NK-92 treated with Interleukin-12 subunit alpha and Interleukin-12 subunit beta, amount 100 ng/mL, for 24 hours (cell line): Measurements from ENCODE around the gene PLXND1.

Experiments used
- DNase-seq: peaks from one replicate; lab custom pipeline; 2025; lab: John Stamatoyannopoulos, UW

PLXND1 gene

DNA sequence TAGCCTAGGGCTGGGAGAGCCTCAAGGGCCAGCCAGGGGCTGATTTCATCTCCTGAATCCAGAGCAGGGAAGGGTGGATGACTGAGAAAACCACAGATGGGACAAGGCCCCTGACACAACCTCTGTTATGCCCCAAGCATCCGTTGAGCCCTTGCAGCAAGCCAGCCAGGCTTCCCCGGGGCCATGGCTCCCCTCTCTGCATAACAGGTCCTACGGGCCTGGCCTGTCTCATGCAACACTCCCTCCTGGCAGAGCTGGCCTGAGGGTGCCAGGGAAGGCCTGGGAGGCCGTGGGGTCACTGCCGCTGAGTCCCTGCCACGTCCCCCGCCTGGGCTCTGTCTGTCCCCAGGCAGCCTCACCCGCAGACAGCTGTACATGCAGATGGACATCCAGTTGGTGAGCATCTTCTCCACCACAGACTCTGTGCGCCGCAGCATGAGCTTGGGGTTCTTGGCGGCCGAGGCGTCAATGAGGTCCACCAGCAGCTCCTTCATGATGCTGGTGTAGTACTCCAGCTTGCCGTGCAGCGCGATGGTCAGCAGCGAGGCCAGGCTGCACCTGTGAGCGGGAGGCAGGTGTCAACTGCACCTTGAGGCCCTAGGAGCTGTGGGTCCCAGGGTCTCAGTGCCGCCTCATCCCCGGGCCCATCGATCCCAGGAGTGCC, 41.4 kb downstream of the PLXND1 start:
- no peak for DNase-seq

DNA sequence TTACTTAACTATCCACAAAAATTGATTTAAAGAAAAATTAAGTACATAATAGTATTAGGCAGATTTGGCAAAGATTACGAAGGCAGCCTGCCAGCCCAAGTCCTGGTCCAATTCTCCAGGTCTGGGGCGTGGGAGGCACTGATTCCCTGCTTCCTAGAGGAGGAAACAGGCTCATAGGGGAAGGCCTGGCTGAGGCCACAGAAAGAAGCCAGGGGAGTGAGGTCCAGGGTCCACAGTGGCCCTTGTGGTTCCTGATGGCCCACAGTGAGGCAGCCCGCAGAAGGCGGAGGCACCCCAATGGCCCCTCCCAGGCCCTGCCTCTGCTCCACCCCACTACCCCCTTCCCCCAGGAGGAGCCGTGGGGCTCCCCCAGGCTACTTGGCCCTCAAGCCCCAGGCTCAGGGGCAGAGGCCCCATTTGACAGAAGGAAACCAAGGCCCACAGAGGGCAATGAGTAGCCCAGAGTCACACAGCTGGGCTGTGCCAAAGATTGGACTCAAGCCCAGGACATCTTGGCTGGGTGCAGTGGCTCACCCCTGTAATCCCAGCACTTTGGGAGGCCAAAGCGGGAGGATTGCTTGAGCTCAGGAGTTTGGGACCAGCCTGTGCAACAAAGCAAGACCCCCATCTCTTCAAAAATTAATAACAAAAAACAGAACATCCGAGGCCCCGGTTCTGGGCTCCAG, 42.5 kb downstream of the PLXND1 start:
- no peak for DNase-seq

DNA sequence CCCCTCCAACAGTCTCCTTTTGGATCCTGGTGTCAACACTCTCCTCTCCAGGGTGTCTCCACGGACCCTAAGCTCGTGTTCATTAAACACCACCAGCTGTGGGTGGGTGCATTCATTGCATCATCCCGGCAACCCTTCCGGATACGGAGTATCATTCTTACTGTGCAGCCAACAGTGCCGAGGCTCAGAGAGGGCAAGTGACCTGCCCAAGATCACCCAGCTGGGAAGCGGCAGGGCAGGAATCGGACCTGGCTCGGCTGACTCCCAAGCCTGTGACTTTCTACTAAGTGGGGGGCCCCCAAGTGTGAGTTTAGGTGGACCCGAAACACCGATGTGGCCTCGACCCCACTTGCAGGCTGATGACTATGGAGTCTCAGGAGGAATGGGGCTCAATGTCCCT, 43.1 kb downstream of the PLXND1 start:
- no peak for DNase-seq

DNA sequence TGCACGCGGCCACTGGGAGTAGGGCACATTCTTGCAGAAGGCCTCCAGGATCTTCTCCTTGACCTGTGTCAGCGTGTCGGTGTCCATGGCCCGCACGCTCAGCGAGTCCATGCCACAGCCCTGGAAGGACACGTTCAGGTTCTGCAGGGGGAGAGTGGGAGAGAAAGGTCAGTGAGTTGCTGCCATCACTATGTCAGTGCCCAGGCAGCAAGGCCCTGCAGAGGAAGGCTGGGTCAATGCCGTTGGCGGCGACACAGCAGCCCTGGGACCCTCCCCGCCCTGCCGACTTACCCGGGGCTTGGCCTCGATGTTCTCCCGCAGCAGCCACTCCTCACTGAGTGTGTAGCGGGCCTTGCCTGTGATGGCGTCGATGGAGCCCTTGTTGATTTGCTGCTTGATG, 43.7 kb downstream of the PLXND1 start:
- no peak for DNase-seq

DNA sequence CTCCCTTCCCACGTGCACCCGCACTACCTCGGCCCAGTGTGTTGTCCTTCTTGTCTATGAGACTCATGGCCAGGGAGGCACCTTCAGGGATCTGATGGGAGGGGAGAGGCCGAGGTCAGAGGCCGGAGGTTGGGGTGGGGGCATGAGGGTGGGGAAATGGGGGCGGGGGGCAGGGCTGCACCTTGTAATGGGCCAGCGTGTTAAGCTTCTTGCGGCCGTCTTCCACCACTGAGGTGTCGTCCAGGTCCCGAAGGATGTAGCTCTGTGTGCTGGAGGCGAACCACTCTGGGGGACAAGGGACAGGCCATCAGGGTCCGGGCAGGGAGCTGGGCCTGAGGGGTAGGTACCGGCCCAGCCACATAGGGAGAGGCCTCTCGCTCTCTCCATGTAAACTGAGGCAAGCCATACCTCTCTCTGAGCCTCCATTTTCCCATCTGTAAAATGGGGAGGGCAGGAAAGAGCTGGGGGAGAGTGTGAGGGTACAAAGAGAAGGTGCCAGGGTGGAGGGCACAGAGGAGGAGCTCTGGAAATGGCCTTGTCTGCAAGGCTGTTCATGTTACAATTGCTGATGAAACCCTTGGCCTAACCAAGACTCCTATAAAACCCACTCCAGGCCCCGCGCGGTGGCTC, 44.7 kb downstream of the PLXND1 start:
- no peak for DNase-seq

DNA sequence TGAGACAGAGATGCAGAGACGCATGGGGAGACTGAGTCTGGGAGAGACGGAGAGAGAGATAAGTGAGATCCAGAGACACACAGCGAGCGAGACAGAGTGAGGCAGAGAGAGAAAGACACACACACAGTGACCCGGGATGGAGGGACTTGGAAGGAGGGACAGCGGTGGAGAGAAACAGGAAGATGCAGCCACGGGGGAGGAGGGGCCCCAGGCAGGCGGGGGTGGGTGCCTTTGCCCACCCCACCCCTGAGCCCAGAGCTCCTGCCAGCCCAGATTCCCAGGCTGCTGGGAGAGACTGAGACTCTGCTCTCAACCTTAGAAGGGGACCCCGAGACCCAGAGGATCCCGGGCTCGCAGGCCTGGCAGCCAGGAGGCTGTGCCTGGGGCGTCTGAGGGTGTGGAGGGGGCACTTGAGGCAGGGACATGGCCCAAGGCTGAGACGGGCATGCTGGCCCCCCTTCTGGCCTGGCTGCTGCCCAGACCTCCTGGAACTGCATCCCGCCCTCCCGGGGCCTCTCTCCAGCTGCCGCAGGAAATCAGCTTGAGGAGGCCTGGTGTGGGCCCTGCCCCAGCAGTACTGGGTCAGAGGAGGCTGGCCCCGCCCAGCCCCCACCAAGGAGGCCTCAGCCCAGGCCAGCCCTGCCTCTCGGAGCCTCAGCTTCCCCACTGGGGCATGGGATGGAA, 45.4 kb downstream of the PLXND1 start:
- DNase-seq, result no peak

DNA sequence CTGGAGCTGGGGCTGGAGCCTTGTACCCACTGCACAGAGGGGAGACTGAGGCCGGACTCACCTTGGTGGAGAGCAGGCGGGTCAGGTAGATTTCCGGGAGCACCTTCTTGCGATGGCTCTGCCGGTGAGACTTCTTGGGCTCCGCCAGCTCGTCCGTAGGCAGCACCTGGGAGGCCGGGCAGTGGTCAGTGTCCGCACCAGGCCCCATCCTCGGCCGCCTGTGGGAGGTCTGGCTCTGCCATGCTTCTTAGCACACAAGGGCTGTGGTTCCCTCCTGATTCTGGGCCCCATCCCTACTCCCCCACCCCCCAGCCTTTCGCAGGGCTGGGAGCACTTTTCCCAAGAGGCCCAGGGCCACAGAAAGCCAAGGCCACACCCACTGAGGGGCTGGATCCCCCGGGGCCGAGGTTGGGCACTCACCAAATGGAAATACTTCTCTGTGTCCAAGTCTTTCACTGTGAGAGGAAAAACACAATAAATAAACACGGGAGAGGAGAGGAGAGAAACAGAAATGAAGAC, 46.1 kb downstream of the PLXND1 start:
- no peak for DNase-seq

DNA sequence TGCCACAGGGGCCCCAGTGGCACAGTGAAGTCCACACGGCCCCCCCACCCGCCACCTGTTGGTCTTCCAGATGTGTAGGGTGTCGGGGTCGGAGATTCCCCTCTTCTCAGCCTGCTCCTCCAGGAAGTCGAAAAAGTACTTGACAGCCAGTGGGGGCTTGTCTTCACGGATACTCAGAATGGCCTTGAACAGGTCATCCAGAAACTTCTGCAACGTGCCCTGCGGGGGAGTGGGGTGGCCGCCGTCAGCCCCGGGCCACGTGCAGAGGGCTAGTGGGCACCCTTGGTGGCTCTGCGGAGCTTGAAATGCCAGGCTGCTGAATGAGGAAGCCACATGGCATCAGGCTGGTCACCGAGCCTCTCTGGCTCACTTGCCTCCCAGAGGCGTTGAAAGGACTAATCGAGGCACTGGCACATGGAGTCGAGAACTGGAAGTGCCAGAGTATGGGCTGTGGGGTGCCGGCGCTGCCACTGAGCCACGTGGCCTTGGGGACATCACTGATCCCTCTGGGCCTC, 46.9 kb downstream of the PLXND1 start:
- DNase-seq, result no peak

DNA sequence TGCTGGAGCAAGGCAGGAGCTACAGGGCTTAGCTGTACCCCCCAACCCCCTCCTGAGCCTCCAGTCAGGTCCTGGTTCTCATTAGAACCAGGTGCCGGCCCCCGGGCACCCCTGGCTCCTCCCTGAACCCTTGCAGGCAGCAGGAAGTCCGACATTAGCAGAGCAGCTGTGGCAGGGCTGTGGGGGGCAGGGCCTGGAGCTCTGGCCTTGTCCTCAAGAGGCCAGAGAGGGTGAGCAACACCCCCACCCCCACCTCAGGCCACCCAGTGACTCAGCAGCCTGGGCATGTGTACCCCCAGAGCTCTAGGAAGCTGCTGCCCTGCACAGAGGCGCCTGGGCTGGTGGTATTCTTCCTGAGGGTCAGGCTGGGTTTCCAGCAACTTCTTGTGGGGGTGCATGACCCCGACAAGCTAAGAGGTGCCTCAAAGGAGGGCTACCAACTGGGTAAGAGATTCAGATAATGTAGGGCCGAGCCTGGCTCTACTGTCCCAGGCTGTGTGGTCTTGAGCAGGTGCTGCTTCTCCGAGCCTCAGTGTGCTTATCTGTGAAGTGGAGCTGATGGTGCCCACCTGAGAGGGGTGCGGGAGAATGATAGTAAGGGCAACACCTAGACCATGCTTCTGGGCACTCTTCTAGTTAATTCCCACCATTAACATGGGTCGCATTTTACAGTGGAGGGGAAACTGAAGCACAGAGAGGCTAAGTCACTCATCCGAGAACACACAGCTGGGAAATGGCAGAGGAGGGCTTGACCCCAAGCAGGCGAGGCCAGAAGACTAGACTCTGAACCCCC, 47.5 kb downstream of the PLXND1 start:
- DNase-seq, result no peak

DNA sequence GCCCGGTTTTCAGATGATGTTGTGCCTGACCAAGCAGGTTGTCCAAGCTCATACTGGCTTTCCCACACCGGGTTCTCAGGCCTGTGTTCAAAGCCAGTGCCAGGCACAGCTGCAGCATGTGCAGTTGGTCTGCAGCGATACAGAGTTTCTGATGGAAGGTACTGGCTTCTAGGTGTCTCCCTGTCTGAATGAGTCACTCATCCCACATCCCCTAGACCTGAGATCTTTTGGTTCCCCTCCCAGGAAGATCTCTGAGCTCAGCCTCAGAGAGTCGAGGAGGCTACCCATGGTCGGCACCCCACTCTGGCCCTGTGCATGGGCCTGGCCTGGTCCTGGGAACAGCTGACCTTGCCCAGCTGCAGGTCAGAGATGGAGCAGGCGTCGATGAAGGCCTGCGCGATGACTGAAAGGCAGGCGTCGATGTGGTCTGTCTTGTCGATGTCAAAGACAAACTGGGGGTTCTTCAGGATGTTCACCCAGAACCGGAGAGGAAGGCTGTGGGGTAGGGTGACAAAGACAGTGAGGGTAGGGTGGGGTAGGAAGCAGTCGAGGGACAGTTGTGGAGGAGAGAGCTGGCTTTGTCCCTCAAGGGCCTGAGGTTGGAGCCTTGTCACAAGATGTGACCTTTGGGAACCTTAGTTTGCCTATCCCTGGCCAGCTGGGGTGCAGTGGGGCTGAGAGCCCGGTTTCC, 48.2 kb downstream of the PLXND1 start:
- no peak for DNase-seq

DNA sequence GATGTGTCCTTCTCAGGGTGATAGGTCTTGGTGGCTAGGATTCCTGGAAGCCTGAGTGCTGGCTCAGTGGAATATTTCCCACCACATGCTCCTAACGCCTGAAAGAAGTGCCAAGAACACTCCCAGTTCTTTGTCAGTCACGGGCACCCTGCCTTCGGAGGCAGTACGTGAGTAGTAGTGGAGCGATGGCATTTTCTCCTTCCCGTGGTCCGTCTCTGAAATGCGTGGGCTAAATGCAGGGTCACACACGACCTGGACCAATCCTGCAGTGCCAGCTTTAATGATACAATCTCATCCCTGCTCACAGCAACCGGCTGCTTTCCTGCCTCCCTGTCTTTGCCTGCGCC, 49.0 kb downstream of the PLXND1 start:
- no peak for DNase-seq

DNA sequence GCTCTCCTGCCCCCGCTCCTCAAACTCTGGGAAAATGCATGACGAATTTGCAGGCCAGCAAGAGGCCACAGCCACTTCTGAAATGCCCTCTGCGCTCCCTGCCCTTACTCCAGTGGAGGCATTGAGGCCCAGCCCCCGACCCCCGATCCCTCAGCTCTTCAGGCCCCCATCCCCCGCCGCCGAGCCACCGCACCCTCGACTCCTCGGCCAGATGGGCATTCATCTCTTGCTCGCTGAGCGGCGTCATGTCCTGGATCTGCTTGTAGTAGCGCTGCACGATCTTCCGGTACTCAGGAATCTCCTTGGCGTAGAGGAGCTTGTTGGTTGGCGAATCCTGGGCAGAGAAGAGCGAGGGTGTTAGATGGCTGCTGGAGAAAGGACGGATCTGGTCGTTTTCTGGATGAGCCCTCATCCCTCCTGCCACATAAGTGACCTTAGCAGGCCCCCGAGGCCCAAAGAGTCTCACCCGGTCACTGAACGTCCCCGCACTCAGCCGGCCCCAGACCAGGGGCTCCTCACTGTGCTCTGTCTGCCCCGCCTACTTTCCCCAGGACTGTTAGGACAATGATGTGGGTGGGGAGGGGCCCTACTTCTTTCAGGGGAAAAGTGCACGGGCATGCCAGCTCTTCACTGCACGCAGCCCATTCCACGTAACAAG, 49.5 kb downstream of the PLXND1 start:
- no peak for DNase-seq

DNA sequence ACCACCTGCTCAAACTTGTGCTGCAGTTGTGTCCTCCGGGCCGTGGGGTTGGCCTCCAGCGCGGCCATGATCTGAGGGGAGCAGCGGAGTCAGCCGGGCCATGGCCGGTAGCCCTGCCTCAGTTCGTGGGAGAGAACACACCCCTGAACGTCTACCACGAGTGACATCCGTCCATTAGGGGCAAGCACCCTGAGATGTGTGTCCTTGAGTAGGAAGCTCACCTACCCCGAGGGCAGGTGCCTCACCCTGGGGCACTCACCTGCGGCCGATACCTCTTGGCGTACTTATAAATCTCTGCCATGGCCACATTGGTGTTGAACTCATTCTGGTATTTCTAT, 50.1 kb downstream of the PLXND1 start:
- no peak for DNase-seq

DNA sequence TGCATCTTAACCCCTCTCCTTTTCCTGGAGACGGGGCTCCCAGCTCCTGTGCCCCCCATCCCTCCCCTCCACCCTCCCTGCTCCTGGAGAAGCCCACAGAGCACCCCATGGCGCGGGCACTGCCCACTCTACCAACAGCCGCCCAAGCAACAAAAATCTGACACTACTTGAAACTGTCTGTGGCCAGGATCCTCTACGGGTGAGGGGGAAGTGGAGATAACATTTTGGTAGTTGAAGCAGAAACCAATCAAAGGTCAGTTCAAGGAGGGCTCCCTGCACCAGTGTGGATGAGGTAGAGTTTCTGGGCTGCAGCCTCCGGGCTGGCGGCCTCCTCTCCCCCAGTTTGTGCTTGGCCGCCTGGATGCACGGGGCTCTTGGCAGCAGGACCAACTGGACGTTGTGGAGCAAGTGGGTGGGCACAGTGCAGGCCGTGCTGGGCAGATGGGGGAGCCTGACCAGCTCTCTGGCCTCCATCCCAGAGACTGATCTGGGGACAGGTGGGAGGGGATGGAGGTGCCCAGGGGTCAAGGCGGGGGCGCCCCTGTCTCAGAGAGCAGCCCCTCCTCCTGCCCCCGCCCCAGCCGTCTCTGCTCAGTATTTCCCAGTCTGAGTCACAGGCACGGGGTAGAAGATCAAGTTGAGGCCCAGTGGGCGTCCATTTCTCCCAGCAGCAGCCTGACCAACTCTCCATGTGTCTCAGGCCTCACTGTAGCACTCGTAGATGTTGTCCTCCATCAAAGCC, 50.7 kb downstream of the PLXND1 start:
- no peak for DNase-seq

DNA sequence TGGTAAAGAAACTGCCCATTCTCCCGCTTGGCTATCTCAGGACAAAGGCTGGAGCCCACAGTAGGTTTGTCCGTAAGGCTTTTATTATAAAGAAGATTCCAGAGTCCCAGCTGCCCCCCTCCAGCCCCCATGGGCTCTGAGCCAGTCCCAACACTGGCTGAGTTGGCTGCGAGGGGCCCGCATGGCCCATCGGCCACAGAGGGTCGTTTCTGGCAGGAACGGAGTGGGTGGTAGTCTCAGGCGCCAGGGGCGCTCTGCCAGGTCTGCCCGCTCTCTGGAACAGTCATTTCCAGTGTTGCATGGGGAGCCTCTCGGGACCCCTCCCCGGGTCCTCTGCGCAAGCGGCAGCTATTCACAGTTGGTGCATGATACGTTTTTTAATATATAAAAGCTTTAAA, 51.3 kb downstream of the PLXND1 start:
- no peak for DNase-seq

DNA sequence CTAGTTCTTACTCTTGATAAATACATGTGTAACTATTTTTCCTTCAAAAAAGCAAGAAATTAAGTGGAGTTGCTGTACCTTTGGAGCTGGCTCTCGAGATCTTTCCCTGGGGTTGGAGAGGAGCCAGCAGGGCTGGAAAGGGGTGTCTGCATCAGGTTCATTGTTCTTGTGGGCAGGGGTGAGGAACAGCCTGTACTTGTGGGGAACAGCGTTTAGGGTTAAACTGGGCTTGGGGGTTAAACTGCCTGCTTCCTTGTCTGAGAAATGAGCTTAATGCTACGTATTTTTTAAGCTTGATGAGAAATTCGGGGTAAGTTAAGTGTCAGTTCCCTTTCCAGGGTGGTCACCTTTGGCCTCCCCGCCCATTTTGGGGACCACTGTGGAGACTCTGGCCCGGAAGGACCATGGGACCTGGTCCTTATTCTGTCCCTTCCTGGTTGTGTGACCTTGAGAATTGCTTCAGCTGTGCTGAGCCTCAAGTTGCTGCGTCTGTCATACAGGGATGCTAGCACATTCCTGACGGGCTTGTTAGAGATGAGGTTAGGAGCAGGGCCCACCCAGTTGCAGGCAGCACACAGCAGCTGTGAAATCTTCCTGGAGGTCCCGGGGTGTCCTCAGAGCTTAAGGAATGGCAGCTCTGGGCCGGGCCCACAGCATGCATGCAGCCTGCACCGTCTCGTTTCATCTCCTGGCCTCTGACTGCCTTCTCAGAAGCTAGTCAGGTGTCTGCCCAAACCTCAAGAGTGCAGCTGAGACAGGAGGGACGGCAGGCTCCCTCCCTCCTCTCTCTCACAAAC, 51.9 kb downstream of the PLXND1 start:
- no peak for DNase-seq

DNA sequence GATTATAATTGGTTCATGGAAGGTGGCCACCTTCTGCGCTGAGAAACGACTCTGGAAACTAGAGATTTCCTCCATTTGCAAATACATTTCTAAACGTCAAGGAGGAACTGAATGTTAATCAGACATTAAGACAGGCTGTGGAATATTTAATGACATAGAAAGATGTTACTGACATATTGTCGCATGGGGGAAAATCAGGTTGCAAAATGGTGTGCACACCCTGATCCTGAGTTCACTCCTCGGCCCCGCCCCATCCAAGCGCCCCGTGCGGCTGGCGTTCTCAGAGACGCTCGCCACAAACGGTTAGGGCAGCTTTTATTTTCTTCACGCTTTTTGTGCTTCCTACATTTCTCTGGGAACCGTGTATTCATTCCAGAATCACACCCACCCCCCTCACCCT, 52.8 kb downstream of the PLXND1 start:
- DNase-seq, result no peak

DNA sequence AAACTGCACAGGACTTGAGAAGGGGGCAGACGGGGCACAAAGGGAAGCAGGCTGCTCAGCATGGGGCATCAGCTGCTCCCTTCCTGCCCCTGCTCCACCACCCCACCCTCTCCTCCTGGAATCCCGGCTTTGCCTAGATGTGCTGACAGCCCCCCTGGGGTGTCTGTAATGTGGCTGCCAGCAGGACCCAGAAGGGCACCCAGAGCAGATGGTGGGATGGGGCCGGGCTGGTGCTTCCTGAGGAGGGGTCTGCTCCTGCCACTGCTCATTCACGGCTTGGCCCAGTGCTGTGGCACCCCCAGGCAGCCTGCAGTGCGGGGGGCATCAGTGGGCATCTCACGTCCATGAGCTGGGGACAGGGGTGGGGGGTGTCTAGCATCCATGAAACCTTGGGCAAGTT, 53.3 kb downstream of the PLXND1 start:
- DNase-seq, result no peak
